Kasumi-1 (cell line): ENCODE results near the gene TMPRSS9.
"Not testable (repeated sequence)": the region's sequence is repeated elsewhere in the genome, so short reads cannot be mapped to it uniquely, and the experiment has no call there.

Experiments used
- DNase-seq, 2 experiments: peaks; one replicate each; lab custom pipeline; 2025; lab: John Stamatoyannopoulos, UW

The TMPRSS9 gene

GRCh38 chr19:2462635-2463421, 102.8 kb downstream of the TMPRSS9 start:
- DNase-seq = no peak

- not testable (repeated sequence) for DNase-seq
These were observed 103.6 kb downstream of the TMPRSS9 start for GRCh38 chr19:2463694-2464093.

DNA sequence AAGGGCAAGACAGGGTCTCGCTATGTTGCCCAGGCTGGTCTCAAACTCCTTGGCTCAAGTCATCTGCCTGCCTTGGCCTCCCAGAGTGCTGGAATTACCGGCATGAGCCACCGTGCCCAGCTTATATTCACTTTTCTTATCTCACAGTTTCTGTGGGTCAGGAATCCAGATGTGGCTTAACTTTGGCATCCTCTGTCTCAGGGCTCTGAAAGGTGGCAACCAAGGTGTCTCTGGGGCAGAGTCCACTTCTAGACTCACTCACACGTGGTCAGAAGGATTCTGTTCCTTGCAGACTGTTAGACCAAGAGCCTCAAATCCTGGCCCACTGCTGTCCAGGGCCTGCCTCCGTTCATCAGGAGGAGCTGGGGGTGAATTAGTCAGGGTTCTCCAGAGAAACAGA, 104.3 kb downstream of the TMPRSS9 start:
- no peak for DNase-seq

GRCh38 chr19:2468596-2468995, 108.5 kb downstream of the TMPRSS9 start:
- DNase-seq = no peak

- peak; percentile 16 to 20 for DNase-seq
These were observed 109.2 kb downstream of the TMPRSS9 start for GRCh38 chr19:2469102-2469914.

- DNase-seq = not testable (repeated sequence)
These were observed 109.8 kb downstream of the TMPRSS9 start for GRCh38 chr19:2469915-2470200.

DNA sequence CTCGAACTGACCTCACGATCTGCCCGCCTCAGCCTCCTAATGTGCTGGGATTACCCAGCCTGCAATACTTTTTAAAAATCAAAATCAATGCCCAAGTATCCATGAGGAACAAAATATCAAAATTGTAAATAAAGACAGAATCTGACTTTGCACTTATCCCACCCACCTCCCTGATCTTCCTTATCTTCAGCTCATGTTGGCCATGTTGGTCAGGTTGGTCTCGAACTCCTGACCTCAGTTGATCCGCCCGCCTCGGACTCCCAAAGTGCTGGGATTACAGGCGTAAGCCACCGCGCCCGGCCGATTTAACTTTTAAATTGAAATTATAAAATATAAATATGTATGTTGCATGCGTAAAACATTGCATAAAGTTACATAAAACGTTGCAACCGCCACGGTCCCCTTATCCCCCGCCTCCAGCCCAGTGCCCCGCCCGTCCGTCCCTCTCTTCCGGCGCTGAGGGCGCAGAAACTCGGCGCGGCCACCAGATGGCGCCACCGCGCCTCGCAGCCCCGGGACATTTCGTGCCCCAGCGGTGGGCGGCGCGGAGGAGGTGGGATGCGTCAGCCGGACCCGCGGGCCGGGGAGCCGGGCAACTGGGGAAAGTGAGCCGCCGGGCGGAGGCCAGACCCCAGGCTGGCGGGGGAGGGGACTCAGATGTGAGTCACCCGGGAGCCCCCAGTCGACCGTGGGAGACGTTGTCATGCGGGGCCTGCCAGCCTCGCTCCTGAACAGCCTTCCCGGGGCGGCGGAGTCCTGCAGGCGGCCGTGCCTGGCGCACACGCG, 114.4 kb downstream of the TMPRSS9 start:
- DNase-seq = peak; percentile 71 to 79

DNA sequence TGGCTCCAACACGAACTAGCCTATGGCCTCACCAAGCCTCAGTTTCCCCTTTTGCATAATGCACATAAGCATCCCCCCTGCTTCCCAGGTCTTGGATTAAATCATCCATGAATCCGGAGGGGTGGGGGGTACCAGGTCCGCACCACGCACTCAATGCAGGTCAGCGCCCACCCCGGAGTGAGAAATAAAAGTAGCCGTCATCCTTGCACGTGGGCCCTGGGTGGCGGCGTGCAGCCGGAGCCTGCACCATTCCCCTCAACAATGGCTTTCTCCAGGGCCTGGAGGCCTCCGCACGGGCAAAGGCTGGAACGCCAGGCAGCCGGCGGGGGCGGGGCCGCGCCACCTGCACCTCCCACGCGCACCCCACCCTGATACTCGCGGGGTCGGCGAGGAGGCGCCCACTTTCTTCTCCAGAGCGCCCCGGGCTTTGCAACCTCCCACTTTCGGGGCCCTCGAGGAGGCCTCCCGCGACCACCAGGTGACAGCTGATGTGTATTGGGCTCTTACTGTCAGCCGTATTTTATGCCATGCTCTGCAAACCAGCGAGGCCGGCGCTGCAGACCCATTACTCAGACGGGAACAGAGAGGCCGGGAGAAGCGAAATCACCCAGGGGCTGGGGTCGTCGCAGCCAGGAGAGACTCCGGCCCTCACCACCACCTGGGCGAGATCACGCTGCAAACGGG, 115.1 kb downstream of the TMPRSS9 start:
- DNase-seq = peak; percentile 44 to 49
